NOMO-1 (cell line): Measurements from ENCODE around the gene USP47.

Source experiments
- DNase-seq, 2 experiments: peaks; one replicate each; lab custom pipeline; 2025; ENCODE audit not compliant: unreplicated experiment in 2 of 2; lab: John Stamatoyannopoulos, UW

The USP47 gene

GRCh38 chr11:11963067-11963466 is 121.3 kb downstream of the USP47 start:
- DNase-seq: no peak

DNA sequence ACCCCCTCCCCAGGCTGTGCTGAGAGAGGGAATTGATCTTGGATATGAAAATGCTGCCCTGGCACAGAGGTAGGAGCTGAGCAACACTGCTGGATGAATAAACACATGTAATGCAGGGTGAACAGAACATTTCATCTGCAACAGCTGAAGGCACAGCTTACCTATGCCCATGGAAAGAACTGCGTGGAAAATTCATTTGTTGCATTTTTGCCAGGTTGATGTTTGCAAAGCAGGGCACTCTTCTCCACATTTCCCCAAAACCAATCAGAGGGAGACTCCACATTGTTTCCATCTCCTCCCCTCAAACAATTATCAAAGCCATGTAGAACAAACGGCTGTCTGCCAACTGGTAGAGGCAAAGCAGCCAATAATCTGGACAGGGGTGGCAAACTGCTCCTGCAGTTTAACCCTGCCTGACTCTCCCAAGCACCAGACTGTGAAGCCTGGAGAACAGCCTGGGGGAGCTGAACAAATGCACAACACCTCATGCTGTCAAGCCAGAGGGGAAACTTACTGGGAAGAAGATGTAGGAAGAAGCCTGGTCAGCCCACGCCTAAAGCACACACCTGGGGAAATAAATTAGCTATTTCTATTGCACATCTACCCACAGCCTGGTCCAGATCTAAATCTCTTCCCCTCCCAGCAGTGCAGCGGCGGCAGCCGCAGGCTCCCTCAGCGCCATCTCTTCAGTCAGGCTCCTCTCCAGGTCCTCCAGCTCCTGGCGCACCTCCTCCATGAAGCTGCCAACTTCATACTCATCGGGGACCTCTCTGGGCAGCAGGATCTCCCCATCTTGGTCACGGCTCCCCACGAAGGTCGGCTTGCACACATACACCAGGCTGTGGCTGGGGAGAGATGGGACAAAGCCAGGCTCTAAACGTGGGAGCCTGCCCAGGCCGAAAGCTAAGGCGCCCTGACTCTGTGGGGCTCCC is 122.3 kb downstream of the USP47 start:
- no peak for DNase-seq

DNA sequence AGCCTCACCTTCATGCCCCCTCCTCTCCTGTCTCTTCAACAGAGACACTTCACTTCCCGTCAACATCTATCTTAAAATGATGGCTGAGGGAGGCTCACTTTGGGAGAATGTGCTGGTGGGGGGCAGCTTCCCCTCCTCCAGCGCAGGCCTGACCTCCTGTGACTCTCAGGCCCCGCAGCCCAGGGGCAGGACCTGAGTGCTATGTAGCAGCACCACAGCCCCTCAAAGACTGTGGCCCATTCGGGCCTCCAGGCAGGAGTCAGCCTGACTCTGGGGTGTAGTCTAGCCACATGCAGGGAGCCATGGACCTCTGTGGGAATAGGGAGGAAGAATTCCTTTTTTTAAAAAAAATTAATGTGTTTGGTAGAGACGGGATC is 123.0 kb downstream of the USP47 start:
- DNase-seq: no peak

DNA sequence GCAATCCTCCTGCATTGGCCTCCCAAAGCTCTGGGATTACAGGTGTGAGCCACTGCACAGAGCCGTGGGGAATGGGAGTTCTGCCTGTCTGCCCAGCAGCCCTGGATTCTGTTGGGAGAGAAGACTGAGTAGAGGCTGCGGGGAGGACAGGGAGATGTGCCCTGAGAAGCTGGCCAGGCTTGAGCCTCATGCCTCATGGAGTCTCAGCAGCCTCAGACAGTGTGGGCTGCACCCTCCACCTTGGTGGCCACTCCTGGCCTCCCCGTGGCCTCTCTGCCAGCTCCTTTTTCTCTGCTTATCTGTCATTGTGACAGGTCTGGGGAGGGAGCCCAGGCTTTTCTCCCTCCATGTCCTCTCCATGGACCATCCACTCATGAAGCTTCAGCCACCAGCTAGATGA is 123.4 kb downstream of the USP47 start:
- no peak for DNase-seq

- no peak for DNase-seq
Observed at GRCh38 chr11:11965656-11966353, 124.0 kb downstream of the USP47 start.

DNA sequence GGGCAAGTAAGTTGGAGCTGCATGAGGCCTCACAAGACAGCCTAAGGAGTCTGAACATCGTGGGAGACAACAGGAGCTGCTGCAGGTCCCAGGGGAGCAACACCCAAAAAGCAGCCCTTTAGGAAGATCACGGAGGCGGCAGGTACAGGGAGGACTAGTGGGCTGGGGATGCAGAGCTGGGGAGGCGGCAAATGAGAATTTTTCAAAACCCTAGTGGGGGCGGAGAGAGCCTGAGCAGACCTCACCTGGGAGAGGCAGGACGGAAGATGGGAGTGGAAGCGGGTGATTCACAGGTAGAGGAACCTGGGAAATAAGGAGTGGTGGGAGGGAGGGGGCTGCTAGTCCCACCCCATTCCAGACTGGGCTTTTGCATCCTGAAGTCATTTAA is 124.6 kb downstream of the USP47 start:
- no peak for DNase-seq

GRCh38 chr11:11966826-11967668 is 125.3 kb downstream of the USP47 start:
- peak; percentile 4 to 30 for DNase-seq

GRCh38 chr11:11967669-11968510 is 126.1 kb downstream of the USP47 start:
- no peak for DNase-seq

- DNase-seq: no peak
Observed at GRCh38 chr11:11968511-11969280, 126.9 kb downstream of the USP47 start.

DNA sequence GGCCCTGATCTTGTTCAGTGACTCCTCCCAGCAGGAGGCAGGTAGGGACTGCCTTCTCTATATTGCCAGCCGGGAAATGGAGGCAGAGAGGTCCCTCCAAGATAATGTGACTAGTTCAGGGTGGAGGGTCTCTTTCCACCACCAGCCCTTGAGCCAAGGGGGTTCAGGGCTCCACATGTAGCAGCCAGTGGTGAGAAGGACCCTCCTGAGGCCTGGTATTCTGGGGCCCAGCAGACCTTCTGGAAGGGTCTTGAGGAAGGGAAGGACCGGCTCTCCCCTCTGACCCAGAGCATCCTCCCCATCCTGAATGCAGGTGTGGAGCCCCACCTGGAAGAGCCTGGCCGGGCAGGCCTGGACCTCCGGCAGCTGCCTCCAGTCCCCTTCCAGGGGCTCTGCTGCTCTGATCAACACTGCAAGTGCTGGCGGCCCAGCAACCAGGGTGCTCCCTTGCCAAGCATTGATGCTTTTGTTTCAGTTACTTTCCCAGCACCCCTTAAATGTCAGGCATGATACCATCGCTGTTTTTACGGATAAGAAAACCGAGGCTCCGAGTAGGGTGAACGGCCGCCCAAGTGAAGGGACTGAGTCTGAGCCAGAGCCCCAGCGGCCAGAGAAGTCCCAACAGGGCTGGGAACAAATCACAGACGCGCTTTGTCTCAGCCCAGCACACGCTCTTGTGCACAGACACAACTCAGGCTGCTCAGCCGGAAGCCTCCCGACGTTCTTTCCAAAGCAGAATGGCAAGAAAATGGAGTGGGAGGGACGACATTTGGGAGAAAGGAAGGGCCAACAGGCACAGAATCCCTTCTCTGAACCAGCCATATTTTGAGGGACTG is 127.8 kb downstream of the USP47 start:
- DNase-seq: no peak

DNA sequence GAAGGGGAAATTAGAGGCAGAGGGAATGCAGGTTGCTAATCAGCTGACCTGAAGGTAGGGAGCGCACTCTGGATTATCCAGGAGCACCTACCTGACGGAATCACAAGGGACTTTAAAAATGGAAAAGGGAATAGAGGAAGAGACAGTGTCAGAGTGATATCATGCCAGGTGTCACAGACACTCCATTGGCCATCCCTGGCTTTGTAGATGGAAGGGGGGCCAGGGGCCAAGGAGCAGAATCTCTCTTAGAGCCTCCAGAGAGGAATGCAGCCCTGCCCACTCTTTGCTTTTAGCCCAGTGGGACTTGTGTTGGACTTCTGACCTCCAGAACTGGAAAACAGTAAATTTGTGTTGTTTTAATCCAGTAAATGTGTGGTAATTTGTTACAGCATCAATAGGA is 128.8 kb downstream of the USP47 start:
- DNase-seq: no peak

- no peak for DNase-seq
Observed at GRCh38 chr11:11971906-11972547, 130.3 kb downstream of the USP47 start.

- DNase-seq: no peak
Observed at GRCh38 chr11:11972730-11973341, 131.1 kb downstream of the USP47 start.

GRCh38 chr11:11973361-11973800 is 131.6 kb downstream of the USP47 start:
- DNase-seq: no peak

DNA sequence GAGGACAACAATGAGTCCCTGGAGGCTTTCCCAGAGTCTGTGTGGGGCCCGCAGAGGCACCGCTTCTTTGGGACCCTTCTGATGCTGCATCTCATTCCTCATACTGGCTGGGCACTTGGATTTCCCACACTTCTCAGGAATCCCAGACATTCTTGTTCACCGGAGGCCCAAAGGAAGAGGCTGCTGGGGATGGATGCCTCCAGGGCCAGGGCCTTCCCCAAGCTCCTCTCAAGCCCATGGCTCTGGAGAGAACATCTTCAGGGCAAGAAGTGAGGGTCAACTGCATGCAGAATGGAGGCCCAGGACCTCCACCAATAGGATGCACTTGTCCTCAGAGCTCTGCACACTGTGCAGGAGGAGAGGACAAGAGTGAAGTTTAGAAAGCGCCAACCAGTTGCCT is 132.1 kb downstream of the USP47 start:
- no peak for DNase-seq

DNA sequence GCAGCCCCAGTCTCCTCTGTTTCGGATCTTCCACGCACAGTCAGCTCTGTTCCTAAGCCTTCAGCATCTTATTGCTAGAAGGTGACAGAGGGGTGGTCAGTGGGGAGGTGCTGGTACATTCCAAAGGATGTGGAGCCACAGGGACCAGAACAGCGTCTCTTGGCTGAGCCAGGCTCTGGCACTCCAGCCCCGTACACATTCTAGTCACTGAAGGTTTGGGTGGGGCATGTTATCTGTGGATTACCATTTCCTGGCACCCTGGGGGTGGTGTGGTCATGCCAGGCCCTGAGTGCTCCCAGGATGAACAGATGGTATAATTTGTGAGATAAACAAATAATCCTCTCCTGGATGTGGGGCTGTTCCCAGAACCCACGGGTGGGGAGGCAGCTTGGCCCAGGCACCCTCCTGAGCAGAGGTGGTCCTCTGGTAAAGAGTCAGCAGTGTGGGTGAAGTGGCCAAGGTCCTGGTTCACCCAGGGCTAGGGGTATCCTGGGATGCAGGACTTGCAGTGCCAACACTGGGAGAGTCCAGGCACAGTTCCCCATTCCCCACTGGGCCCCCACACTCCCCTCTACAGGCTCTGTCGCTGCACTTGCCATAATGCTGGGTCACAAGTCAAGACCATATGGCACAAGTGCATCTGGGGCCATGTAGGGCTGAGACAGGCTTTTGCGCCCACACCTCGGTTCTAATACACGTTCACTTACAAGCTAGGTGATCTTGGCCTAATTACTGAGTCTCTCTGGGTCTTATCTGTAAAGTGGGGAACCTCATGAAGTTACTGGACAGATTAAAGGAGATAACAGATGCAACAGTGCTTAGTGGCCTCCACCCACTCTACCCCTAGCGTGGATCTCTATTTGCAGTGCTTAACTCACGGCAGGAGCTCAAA is 133.7 kb downstream of the USP47 start:
- no peak for DNase-seq
